GM13977 (cell line): ENCODE data around the gene TTC33.

ENCODE experiments used
- DNase-seq: peaks from one replicate; pipeline ENCODE4 v3.0.0; 2012; ENCODE audit warnings: low spot score
- in situ Hi-C: fragments of 300-500 bp; cut with MboI; formaldehyde crosslinking; loops from one replicate; pipeline ENCODE4 v1.12.0; 2022; ENCODE audit warnings: low sequenced_read_pairs, low pct_unique_long_range_greater_than_20kb, mixed read lengths, inconsistent platforms; ENCODE audit not compliant: unreplicated experiment
- TF ChIP-seq, protein P1 (sequence below): IDR thresholded peaks from 2 replicates; pipeline ENCODE4 v1.5.1; 2012; ENCODE audit warnings: mild to moderate bottlenecking, control low read depth; ENCODE audit not compliant: insufficient read depth; ENCODE audit errors: extremely low read depth, missing control alignments

Gene TTC33

DNA sequence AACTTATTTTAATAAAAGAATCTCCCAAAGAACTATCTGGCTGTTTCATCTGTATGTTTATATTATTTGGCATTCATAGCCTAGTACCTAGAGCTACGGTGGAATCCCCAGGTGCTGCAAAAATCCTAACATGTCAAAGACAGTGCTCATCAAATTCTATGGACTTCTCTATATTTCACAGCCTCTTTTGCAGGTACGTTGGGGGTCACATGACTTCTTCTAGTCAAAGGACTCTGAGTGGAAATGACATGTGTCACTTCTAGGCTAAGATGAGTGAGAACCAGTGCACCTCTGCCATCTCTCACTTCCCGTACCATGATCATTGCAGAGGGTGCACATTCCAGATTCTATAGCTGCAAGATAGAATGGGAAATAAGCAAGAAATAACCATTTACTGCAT is 148.6 kb downstream of the TTC33 start:
- DNase-seq, result no peak
- TF ChIP-seq, protein P1, sequence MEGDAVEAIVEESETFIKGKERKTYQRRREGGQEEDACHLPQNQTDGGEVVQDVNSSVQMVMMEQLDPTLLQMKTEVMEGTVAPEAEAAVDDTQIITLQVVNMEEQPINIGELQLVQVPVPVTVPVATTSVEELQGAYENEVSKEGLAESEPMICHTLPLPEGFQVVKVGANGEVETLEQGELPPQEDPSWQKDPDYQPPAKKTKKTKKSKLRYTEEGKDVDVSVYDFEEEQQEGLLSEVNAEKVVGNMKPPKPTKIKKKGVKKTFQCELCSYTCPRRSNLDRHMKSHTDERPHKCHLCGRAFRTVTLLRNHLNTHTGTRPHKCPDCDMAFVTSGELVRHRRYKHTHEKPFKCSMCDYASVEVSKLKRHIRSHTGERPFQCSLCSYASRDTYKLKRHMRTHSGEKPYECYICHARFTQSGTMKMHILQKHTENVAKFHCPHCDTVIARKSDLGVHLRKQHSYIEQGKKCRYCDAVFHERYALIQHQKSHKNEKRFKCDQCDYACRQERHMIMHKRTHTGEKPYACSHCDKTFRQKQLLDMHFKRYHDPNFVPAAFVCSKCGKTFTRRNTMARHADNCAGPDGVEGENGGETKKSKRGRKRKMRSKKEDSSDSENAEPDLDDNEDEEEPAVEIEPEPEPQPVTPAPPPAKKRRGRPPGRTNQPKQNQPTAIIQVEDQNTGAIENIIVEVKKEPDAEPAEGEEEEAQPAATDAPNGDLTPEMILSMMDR, result no peak
- in situ Hi-C loops, result no loop called here

DNA sequence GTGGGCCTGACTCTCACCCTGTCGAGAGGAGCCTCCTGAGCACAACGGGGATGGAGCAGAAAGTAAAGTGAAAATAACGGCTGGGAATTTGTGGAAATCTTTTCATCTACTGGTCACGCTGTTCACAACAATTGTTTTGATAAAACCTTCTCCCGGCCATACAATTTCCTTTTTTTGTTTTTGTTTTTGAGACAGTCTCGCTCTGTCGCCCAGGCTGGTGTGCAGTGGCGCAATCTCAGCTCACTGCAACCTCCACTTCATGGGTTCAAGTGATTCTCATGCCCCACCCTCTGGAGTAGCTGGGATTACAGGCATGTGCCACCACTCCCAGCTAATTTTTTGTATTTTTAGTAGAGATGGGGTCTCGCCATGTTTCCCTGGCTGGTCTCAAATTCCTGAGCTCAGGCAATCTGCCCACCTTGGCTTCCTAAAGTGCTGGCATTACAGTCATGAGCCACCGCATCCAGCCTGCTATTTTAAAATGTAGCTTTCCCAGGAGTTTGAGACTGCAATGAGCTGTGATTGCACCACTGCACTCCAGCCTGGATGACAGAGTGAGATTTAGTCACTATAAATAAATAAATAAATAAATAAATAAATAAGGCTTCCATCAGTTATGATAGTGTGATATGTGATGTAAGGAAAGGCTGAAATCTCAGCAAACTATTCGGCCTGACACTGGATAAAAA is 149.5 kb downstream of the TTC33 start:
- TF ChIP-seq, protein P1, result no peak
- in situ Hi-C loops, result no loop called here
- no peak for DNase-seq

DNA sequence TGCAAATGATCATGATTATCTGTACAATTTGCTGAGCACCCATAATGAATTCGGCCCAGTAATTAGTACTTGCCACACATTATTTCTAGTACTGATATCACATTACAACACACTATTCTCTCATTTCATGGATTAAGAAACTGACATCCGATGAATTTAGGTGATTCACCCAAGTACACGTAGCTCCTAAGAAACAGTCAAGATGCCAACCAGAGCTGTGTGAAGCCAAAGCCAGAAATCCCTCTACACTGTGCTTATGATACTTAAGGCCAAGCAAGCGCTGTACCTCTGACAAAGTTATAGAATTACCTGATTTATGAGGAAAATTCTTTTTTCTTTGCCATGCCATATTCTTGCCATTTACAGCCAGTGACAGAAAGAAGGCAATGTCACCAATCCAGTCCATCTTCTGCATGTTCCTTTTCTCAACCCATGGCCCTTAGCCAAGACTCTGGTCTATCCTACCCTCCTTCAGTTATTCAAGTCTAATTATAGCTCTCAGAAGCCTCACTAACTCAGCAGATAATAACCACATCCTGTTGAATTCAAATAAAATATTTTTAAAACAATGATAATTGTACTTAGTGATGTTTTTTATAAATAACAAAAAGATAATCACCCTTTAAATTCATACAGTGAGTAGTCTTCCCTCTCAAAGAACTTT is 150.3 kb downstream of the TTC33 start:
- no peak for DNase-seq
- in situ Hi-C loops, result no loop called here
- TF ChIP-seq, protein P1, result no peak

GRCh38 chr5:40603378-40603777 is 152.4 kb downstream of the TTC33 start:
- TF ChIP-seq, protein P1, result no peak
- no peak for DNase-seq
- in situ Hi-C loops, result no loop called here

GRCh38 chr5:40601198-40601868 is 154.4 kb downstream of the TTC33 start:
- DNase-seq, result no peak
- TF ChIP-seq, protein P1, result no peak
- in situ Hi-C loops, result no loop called here

DNA sequence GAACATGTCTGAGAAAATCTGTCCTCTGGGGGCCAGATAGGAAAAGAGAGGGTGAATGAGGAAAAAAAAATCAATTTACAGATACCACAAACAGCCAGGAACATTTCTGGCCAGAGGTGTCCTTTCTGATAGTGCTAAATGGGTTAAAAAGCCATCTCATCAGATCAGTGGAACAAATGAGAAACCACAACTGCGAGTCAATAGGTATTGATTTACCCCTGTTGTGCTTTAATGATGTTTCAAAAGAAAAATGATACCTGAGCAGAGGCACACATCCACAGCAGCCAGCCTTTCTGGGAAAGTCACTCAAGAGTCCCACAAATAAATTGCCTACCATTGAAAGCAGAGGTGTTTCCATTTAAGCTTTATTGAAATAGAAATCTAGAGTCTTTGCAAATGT is 155.4 kb downstream of the TTC33 start:
- DNase-seq, result no peak
- TF ChIP-seq, protein P1, result no peak
- in situ Hi-C loops, result no loop called here
